HTERT RPE-1 (cell line): ENCODE results near the gene PIAS4.
"Not testable (repeated sequence)": the region's sequence is repeated elsewhere in the genome, so short reads cannot be mapped to it uniquely, and the experiment has no call there.

Experiments used
- in situ Hi-C: fragments of 300-500 bp; cut with MboI; formaldehyde crosslinking; loops from 4 replicates; pipeline ENCODE4 v1.14.3; 2020; ENCODE audit warnings: low sequenced_read_pairs

The PIAS4 gene

DNA sequence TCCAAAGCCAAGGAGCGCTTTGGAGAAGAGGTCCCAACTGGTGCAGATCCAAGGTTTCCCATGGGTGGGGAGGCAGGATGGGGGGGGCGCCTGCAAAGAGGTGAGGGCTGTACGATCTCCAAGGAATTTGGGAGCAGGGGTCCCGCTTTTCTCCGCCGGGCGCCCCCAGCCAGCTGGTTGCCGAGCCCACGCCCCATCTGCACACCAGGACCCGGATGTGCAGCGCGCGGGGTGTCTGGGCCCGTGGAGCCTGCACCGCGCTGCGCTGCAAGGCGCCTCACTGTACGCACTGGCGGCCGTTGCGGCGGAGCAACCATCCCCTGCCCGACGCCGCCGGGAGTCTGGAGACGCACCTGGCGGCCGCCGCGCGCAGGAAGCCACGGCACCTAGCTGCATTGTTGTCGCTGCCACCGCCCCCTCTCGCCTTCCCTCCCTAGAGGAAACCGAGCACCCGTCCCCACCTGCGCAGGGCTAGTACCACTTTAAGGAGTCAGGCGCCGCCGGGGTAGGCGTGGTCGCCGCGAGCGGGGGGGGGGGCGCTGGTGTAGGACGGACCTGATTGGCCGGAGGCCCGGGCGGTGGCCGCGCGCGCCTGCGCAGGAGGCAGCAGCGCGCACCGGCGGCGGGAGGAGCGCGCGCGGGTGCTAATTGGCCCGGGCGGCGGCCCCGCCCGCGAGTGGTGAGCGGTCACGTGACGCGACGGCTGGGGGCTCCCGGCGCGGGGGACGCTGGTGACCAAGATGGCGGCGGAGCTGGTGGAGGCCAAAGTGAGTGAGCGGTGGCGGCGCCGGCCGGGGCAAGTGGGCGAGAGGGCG is at the start of gene PIAS4:
TSS of gene PIAS4 (plus strand) at position 716 of the 815 bp plus-strand sequence. CDS start at position 741, 25 bp downstream.
- in situ Hi-C loops = no loop called here

DNA sequence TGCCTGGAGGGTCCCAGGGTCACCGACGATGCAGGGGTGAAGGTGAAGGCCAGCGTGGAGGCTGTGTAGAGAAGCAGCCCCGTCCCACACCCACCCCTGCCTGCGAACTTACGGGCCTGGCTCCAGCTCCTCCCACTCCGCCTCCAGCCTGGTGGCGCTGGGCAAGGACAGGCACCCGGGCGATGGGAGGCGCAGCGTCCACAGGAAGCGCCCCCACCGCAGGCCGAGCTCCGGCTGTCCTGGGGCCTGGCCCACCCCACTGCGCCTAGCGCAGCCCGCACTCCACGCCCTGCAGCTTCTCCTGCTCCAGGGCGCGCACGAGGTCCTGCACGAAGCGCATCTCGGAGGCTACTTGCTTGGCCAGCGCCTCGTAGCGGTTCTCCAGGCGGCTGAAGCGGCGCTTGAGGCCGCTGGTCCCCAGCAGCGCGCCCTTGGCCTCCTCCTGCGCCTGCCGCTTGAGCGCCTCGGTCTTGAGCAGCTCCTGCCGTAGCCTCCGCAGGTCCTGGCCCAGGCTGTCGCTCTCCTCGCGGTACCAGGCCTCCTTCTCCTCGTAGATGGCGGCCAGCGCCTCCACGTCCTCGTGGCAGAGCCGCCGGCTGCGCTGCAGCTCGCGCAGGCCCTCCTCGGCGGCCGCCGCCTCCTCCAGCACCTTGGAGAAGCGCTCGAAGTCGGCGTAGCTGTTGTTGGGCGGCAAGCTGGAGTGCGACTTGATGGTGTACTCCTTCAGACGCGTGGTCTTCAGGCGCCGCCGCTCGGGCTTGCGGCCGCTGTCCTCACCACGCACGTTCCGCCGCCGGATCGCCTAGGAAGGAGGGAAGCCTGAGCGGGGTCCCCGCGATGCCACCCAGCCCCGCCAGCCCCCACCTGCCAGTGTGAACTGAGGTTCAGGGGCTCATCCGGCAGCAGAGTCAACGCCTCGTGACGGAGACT is 48.4 kb upstream of the PIAS4 start:
- in situ Hi-C loops = no loop called here

- in situ Hi-C loops = no loop called here
These were observed 47.8 kb upstream of the PIAS4 start for GRCh38 chr19:3959766-3960131.

GRCh38 chr19:3961007-3961406 is 46.5 kb upstream of the PIAS4 start:
- in situ Hi-C loops = no loop called here

DNA sequence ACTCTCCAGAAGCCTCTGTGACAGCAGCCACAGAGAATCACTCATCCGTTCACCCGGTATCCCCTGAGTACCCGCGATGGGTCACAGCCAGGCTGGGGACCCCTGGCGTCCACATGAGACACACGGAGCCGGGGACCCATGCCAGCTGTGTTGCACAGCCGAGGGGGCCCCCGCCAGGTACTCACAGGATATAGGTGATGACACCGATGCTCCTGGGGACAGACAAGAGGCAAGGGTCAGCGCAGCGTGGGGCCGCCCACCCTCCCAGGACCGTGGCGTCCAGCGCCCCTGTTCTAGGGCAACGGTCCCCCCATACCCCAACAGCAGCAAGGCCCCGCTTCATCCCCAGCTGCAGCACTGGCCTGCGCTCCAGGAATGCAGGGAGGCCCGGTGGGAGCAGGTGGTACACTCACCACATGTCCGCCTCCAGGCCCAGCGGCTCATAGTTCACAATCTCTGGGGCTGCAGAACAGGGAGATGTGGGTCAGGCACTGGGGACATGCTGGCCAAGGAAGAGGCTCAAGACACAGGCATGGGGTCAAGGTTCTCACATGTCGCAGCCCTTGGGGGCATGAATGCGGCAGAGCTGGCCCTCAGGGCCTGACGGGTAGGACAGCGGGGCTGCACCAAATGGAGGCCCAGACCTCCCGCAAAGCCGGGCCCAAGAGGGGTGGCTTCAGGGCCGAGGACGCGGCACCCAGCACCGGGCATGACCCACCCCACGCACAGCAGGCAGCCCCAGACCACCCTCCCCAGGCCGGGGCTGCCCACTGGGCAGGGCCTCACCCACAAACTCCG is 43.9 kb upstream of the PIAS4 start:
- in situ Hi-C loops = no loop called here

DNA sequence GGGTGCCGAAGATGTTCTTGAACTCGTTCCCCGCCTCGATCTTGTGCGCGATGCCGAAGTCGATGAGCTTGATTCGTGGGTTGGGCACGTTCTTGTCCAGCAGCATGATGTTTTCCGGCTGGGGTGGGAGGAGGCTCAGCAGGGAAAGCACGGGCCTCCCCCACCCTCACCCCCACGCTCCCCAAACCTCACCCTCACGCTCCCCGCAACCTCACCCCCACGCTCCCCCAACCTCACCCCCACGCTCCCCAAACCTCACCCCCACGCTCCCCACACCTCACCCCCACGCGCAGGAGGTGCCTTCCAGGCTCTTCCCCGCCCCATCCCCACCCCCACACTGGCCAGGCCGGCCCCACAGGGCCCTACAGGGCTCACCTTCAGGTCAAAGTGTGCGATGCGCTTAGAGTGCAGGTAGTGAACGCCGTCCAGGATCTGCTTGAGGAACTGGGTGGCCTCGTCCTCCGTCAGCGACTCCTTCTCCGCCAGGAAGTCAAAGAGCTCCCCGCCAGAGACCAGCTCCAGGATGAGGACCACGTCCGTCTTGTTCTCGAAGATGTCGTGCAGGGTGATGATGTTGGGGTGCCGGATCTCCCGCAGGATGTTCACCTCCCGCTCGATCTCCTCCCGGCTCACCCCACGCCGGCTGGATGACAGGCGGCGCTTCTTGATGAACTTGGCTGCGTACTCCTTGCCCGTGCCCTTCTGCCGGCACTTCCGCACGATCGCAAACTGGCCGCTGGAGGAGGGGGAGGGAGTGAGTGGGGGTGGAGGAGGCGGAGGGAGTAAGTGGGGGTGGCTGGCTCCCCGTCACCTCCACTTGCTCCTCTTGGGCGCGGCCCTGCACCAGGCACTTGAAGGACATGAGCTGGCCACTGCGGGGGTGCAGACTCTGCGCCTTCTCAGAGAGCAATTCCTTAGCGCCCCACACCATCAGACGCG is 43.0 kb upstream of the PIAS4 start:
- in situ Hi-C loops = no loop called here

DNA sequence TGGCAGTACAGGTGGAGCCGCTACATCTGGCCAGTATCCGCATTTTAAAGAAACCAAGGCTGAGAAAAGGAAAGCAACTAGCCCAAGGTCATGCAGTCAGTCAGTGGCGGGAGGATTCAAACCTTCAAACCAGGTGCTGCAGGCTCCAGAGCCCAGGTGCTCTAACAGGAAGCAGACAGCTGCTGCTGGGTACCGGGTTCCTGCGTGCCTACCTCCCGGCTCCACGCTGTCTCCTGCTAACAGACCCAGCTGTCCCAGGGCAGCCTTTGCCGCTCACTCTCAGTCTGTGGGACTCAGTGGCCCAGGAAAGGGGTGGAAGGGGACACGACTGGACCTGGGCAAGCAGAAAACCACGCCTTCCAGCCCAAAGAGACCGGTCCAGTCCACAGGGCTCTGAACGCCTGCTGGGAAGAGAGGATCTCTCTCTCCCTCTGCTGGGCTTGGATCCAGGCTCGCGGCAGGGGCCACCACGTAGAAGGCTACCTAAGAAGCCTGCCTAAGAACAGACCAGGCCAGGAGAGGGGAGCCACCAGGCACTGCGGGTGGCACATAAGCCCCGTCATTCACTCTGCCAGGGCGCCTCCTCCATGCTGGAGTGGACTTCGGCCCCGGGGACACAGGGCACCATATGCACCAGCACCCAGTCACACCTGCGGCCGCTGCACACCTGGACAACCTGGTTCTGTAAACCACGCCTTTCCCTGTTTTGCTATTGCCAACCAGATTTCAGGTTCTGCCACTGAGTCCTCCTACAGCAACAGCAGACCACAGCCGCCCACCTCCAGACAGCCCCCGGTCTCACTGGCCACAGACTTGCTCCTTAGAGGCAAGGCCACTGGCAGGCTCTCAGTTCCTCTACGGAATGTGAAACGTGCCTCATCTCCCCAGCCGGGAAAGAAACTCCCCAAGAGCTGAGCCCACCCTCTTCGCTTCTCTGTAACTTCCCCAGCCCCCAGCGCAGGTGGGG is 41.2 kb upstream of the PIAS4 start:
- in situ Hi-C loops = no loop called here

- in situ Hi-C loops = not testable (repeated sequence)
These were observed 39.6 kb upstream of the PIAS4 start for GRCh38 chr19:3967983-3968382.

- in situ Hi-C loops = no loop called here
These were observed 38.7 kb upstream of the PIAS4 start for GRCh38 chr19:3968556-3969434.

GRCh38 chr19:3969435-3970312 is 37.9 kb upstream of the PIAS4 start:
- in situ Hi-C loops = no loop called here

- in situ Hi-C loops = no loop called here
These were observed 37.2 kb upstream of the PIAS4 start for GRCh38 chr19:3970313-3970807.

GRCh38 chr19:3970808-3971598 is 36.5 kb upstream of the PIAS4 start, which contains the start of gene DAPK3:
Gene DAPK3, minus strand, starts transcription at chr19:3971099. Its CDS starts 1,364 bp downstream, at chr19:3969735.
- in situ Hi-C loops = no loop called here

GRCh38 chr19:3975144-3975543 is 32.4 kb upstream of the PIAS4 start:
- in situ Hi-C loops = no loop called here

DNA sequence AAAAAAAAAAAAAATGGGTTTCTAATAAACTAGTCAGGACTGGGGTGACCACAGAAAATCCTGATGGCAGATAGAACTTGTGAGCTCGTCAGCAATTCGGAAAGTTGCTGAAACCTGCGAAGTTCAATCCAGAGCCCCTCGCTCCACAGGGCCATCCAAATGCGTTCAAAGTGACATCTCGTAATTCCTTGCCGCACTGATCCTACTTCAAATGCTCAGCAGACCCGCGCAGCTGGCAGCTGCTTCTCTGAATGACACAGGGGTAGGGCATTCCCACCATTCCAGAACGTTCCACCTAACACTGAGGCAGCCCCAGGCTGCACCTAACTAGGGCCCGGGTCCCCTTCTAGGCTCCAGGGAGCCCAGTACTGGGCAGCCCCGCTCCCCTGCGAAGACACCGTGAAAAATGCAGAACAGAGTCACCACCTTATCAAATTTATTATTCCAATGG is 31.9 kb upstream of the PIAS4 start:
- in situ Hi-C loops = no loop called here

- in situ Hi-C loops = no loop called here
These were observed 30.9 kb upstream of the PIAS4 start for GRCh38 chr19:3976495-3977241.
